DND-41 (cell line): ENCODE data around the gene NPRL2.

Experiments
- ATAC-seq: fragments of 200-7000 bp; cut with Tn5 transposase; 3 replicates; pipeline ENCODE4 v1.9.1; 2021; ENCODE audit warnings: low read depth; ENCODE audit not compliant: insufficient read depth
- DNase-seq: peaks from one replicate; pipeline ENCODE4 v3.0.0-alpha.2; 2020
- H2AFZ ChIP-seq: 2 replicates; pipeline ENCODE4 v1.6.0; 2012; ENCODE audit warnings: low read depth, low read length
- H3K27ac ChIP-seq: 2 replicates; pipeline ENCODE4 v1.5.1; 2012; ENCODE audit warnings: low read length, inconsistent platforms
- H3K27me3 ChIP-seq: fragments of 200-600 bp; sonication (generic); 2 replicates; pipeline ENCODE4 v1.6.0; 2012; ENCODE audit warnings: low read length, mild to moderate bottlenecking, inconsistent platforms; ENCODE audit not compliant: insufficient read depth, poor library complexity
- H3K36me3 ChIP-seq: 2 replicates; pipeline ENCODE4 v1.5.1; 2012; ENCODE audit warnings: low read length, inconsistent platforms; ENCODE audit not compliant: insufficient read depth
- H3K4me1 ChIP-seq: 2 replicates; pipeline ENCODE4 v1.5.1; 2012; ENCODE audit warnings: mild to moderate bottlenecking, low read length; ENCODE audit not compliant: insufficient read depth
- H3K4me2 ChIP-seq: 2 replicates; pipeline ENCODE4 v1.6.0; 2012; ENCODE audit warnings: mild to moderate bottlenecking, moderate library complexity, low read length, inconsistent platforms; ENCODE audit not compliant: insufficient read depth
- H3K4me3 ChIP-seq, 2 experiments: fragments of 200-600 bp in 1 of 2; shearing (Covaris generic) in 1 of 2; 2 replicates each; pipeline ENCODE4 v1.5.1; 2012 to 2016; ENCODE audit warnings: inconsistent platforms in 2 of 2, low read length in 2 of 2, mild to moderate bottlenecking in 2 of 2, low read depth in 1 of 2, moderate library complexity in 1 of 2
- H3K79me2 ChIP-seq: 2 replicates; pipeline ENCODE4 v1.6.0; 2012; ENCODE audit warnings: low read length, inconsistent platforms; ENCODE audit not compliant: insufficient read depth
- H3K9ac ChIP-seq: 2 replicates; pipeline ENCODE4 v1.6.0; 2012; ENCODE audit warnings: low read depth, mild to moderate bottlenecking, inconsistent platforms, low read length, moderate library complexity
- H3K9me3 ChIP-seq: 2 replicates; pipeline ENCODE4 v1.5.1; 2012; ENCODE audit warnings: low read length, moderate library complexity, mild to moderate bottlenecking, inconsistent platforms; ENCODE audit not compliant: insufficient read depth, severe bottlenecking
- H4K20me1 ChIP-seq: 2 replicates; pipeline ENCODE4 v1.6.0; 2012; ENCODE audit warnings: low read length; ENCODE audit not compliant: insufficient read depth
- CTCF ChIP-seq: IDR thresholded peaks from 2 replicates; pipeline ENCODE4 v1.5.1; 2012; ENCODE audit warnings: borderline replicate concordance, low read length, moderate library complexity, mild to moderate bottlenecking; ENCODE audit not compliant: poor library complexity, severe bottlenecking; ENCODE audit errors: extremely low read depth
- EZH2 ChIP-seq: IDR thresholded peaks from 3 replicates; pipeline ENCODE4 v1.6.1; 2012; ENCODE audit warnings: borderline replicate concordance, low read depth, mild to moderate bottlenecking, moderate library complexity, low read length, inconsistent platforms; ENCODE audit not compliant: severe bottlenecking

The NPRL2 gene

GRCh38 chr3:50302095-50303012 is 48.2 kb downstream of the NPRL2 start:
- H3K4me1 ChIP-seq: peaks cover 28% of the 10 kb centered on the region
- no peak overlapping the region for H3K4me3 ChIP-seq
- peaks cover 4% of the 10 kb centered on the region for H3K9me3 ChIP-seq
- H3K27ac ChIP-seq: no peak overlapping the region
- no peak for DNase-seq
- no peak overlapping the region for H3K4me2 ChIP-seq
- H3K27me3 ChIP-seq: no peaks in the 10 kb centered on the region
- peaks cover 7% of the 10 kb centered on the region; the same call in 1 of the 2 replicates for H3K79me2 ChIP-seq
- no peak overlapping the region for H3K9ac ChIP-seq
- TF ChIP-seq EZH2 (no peak), CTCF (no peak)
- no peak for ATAC-seq
- peaks cover 3% of the 10 kb centered on the region; the same call in 1 of the 2 replicates for H4K20me1 ChIP-seq
- H2AFZ ChIP-seq: no peak overlapping the region
- H3K36me3 ChIP-seq: peaks cover 2% of the 10 kb centered on the region; the same call in 1 of the 2 replicates

- Histone ChIP-seq H3K27me3 (no peaks in the 10 kb centered on the region), H3K36me3 (peaks cover 6% of the 10 kb centered on the region; the same call in 1 of the 2 replicates), H2AFZ (no peak overlapping the region), H3K79me2 (peaks cover 7% of the 10 kb centered on the region; the same call in 1 of the 2 replicates), H3K9me3 (no peaks in the 10 kb centered on the region), H3K4me3 (no peak overlapping the region), H3K27ac (no peak overlapping the region), H4K20me1 (peaks cover 3% of the 10 kb centered on the region; the same call in 1 of the 2 replicates), H3K4me1 (peaks cover 28% of the 10 kb centered on the region), H3K4me2 (peak overlapping the region; percentile 100), H3K9ac (peak overlapping the region; percentile 92; the same call in 1 of the 2 replicates)
- TF ChIP-seq CTCF: no peak
- TF ChIP-seq EZH2: no peak
- no peak for DNase-seq
- ATAC-seq: no peak
Measured at GRCh38 chr3:50300681-50301254, 49.8 kb downstream of the NPRL2 start.

- Histone ChIP-seq H3K27me3 (no peaks in the 10 kb centered on the region), H4K20me1 (peaks cover 3% of the 10 kb centered on the region; the same call in 1 of the 2 replicates), H3K4me3 (peak overlapping the region; percentile 33 to 82; a peak in 3 of 4 replicates), H2AFZ (peak overlapping the region; percentile 91), H3K27ac (peak overlapping the region; percentile 83), H3K36me3 (peaks cover 6% of the 10 kb centered on the region; the same call in 1 of the 2 replicates), H3K9ac (peak overlapping the region; percentile 92), H3K9me3 (no peaks in the 10 kb centered on the region), H3K79me2 (peaks cover 7% of the 10 kb centered on the region; the same call in 1 of the 2 replicates), H3K4me1 (peaks cover 28% of the 10 kb centered on the region), H3K4me2 (peak overlapping the region; percentile 100)
- no peak for TF ChIP-seq EZH2
- no peak for TF ChIP-seq CTCF
- no peak for DNase-seq
- ATAC-seq: no peak
Measured at GRCh38 chr3:50299929-50300680, 50.5 kb downstream of the NPRL2 start.
